ENCODE results near the gene PREX1. TPM values are rescaled to one million over a fixed set of nuclear protein-coding genes. Genes with fewer than 3 reads are reported as not detected.

PREX1 gene
- total and polyA plus RNA-seq, 2 of the 4 experiments (the other 2 are of a cell fraction), result 0.67 to 0.72 TPM

DNA sequence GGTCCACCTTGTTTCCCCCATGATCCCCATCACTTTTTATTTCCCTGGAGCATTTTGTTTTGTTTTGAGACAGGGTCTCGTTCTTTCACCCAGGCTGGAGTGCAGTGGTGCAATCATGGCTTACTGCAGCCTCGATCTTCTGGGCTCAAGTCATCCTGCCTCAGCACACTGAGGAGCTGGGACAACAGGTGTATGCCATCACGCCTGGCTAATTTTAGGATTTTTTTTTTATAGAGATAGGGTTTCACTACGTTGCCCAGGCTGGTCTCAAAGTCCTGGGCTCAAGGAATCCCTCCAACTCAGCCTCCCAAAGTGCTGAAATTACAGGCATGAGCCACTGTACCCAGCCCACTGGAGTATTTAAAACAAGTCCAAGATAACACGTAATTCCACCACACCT, 179.9 kb downstream of the PREX1 start:
- H3K36me3 ChIP-seq (ENCODE audit: control insufficient read depth, insufficient read depth, low read length), result no peaks in the 10 kb centered on the region
- H3K23ac ChIP-seq (ENCODE audit: low read depth, low read length), result no peak overlapping the region
- no peak overlapping the region for H2AK9ac ChIP-seq (replicated peaks; ENCODE audit: low read depth, low read length, poor library complexity)
- no peaks in the 10 kb centered on the region for H3K4me1 ChIP-seq (ENCODE audit: control insufficient read depth, insufficient read depth, low read length)
- H4K91ac ChIP-seq (ENCODE audit: insufficient read depth, low read depth, low read length), result no peak overlapping the region
- no peak for DNase-seq
- in situ Hi-C loops (cut with MboI; ENCODE audit: low sequenced_read_pairs) (no loop called here), dilution Hi-C loops (cut with HindIII; ENCODE audit: low sequenced_read_pairs, unreplicated experiment) (no loop called here), intact Hi-C loops (cut with micrococcal nuclease) (no loop called here)
- CTCF ChIA-PET, result no interaction called here
- H3K56ac ChIP-seq (ENCODE audit: extremely low read depth, insufficient read depth, low read length), result no peak overlapping the region
- no CpG with 5 or more reads among the region's 5 CpGs for WGBS, 2 experiments (ENCODE audit: extremely low coverage in 2 of 2, insufficient read length in 1 of 2)
- no peak overlapping the region for H2BK5ac ChIP-seq (ENCODE audit: low read depth, low read length, poor library complexity, severe bottlenecking)
- H3K9me1 ChIP-seq (ENCODE audit: insufficient read depth, low read length), result no peaks in the 10 kb centered on the region; the same call in 1 of the 2 replicates
- no peak overlapping the region for H4K8ac ChIP-seq (ENCODE audit: low read depth in 2 of 2, low read length in 2 of 2)
- H2BK20ac ChIP-seq (ENCODE audit: low read depth, low read length), result no peak overlapping the region
- H2BK15ac ChIP-seq (ENCODE audit: low read depth, low read length), result no peak overlapping the region
- H2AK5ac ChIP-seq (ENCODE audit: low read depth, low read length), result no peak overlapping the region
- no peak overlapping the region for H3K9ac ChIP-seq (ENCODE audit: low read depth, low read length)
- H3K14ac ChIP-seq (replicated peaks; ENCODE audit: low read depth, low read length), result no peak overlapping the region
- BruUV-seq (replicated peaks), result no TSS peak
- H4K5ac ChIP-seq (ENCODE audit: low read depth, low read length), result no peak overlapping the region
- TF ChIP-seq, protein P1, sequence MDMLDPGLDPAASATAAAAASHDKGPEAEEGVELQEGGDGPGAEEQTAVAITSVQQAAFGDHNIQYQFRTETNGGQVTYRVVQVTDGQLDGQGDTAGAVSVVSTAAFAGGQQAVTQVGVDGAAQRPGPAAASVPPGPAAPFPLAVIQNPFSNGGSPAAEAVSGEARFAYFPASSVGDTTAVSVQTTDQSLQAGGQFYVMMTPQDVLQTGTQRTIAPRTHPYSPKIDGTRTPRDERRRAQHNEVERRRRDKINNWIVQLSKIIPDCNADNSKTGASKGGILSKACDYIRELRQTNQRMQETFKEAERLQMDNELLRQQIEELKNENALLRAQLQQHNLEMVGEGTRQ (IDR thresholded peaks at IDR 0.05; ENCODE audit: low read depth, low read length), result no peak
- no peak for TF ChIP-seq NFE2L2 (IDR thresholded peaks at IDR 0.05; ENCODE audit: low read depth, low read length)
- POLR2A ChIA-PET (ENCODE audit: unreplicated experiment), result no interaction called here
- H3K18ac ChIP-seq (ENCODE audit: low read depth, low read length), result no peak overlapping the region
- no peaks in the 10 kb centered on the region for H3K79me1 ChIP-seq (ENCODE audit: low read depth in 1 of 2, low read length in 2 of 2)
- H3K27ac ChIP-seq (ENCODE audit: insufficient read depth, low read length), result no peak overlapping the region
- H2AFZ ChIP-seq (replicated peaks; ENCODE audit: low read length, poor library complexity), result no peak overlapping the region
- peaks cover 2% of the 10 kb centered on the region; the same call in 1 of the 2 replicates for H3K27me3 ChIP-seq (ENCODE audit: control insufficient read depth, insufficient read depth, low read length)
- no peak overlapping the region for H3K4me2 ChIP-seq (ENCODE audit: low read depth, low read length)
- no peak overlapping the region for H2BK120ac ChIP-seq (ENCODE audit: low read depth, low read length)
- no peak overlapping the region for H3K4me3 ChIP-seq (ENCODE audit: insufficient read depth, low read depth, low read length)
- H3K9me3 ChIP-seq (ENCODE audit: control insufficient read depth, insufficient read depth, low read length), result no peaks in the 10 kb centered on the region
- no peaks in the 10 kb centered on the region for H4K20me1 ChIP-seq (ENCODE audit: insufficient read depth, low read length)
- no peak overlapping the region for H3K4ac ChIP-seq (ENCODE audit: low read depth, low read length)
- ATAC-seq (ENCODE audit: low read depth), result no peak
